Uterus (tissue), 2 donors: ENCODE results near the gene GIMAP6.

Source experiments
- POLR2A ChIP-seq, 2 donors: fragments of 450-650 bp; IDR thresholded peaks; one replicate each; pipeline ENCODE4 v1.6.1; 2016; ENCODE audit warnings: antibody characterized with exemption in 2 of 2, mild to moderate bottlenecking in 1 of 2, moderate library complexity in 1 of 2
- TF ChIP-seq, protein P1 (sequence below), 4 experiments: fragments of 200-600 bp in 2 of 4; fragments of 450-650 bp in 2 of 4; sonication (generic) in 2 of 4; IDR thresholded peaks; one replicate each; pipeline ENCODE4 v1.5.1; 2016 to 2019; ENCODE audit warnings: antibody characterized with exemption in 4 of 4, mild to moderate bottlenecking in 2 of 4, moderate library complexity in 1 of 4

DNA sequence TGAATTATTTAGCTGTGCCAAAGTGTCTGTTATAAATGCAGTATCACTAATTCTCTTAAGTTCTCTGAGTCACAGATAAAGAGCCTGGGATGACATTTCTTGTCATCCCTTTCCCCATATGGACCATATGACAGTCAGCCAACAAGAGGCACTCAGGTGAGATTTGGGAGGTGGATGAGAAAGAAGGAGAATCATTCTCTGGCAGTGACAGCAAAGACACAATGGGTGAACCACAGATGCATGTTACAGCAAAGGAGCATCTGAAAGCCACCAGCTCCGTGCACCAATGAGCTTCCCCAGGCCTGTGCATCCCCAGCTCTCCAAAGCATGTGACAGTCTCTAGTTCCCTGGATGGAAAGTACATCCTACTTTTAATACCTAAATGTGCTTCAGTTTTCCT is 10.8 kb downstream of the GIMAP6 start:
- TF ChIP-seq, protein P1, sequence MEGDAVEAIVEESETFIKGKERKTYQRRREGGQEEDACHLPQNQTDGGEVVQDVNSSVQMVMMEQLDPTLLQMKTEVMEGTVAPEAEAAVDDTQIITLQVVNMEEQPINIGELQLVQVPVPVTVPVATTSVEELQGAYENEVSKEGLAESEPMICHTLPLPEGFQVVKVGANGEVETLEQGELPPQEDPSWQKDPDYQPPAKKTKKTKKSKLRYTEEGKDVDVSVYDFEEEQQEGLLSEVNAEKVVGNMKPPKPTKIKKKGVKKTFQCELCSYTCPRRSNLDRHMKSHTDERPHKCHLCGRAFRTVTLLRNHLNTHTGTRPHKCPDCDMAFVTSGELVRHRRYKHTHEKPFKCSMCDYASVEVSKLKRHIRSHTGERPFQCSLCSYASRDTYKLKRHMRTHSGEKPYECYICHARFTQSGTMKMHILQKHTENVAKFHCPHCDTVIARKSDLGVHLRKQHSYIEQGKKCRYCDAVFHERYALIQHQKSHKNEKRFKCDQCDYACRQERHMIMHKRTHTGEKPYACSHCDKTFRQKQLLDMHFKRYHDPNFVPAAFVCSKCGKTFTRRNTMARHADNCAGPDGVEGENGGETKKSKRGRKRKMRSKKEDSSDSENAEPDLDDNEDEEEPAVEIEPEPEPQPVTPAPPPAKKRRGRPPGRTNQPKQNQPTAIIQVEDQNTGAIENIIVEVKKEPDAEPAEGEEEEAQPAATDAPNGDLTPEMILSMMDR (IDR thresholded peaks at IDR 0.05): no peak
- no peak for TF ChIP-seq POLR2A (IDR thresholded peaks at IDR 0.05)
